Mesendoderm (in vitro differentiated cells): ENCODE measurements around the gene RNASE1.
A peak's percentile ranks its signal among the peaks of the same experiment; 100 is the strongest.
"Not testable (repeated sequence)": the region's sequence is repeated elsewhere in the genome, so short reads cannot be mapped to it uniquely, and the experiment has no call there.

Experiments
- DNase-seq: peaks from one replicate; pipeline ENCODE4 v3.0.0; 2013
- H2AK5ac ChIP-seq: 2 replicates; pipeline ENCODE4 v1.6.1; 2013; ENCODE audit warnings: low read length, inconsistent platforms
- H2BK120ac ChIP-seq: 2 replicates; pipeline ENCODE4 v1.6.1; 2013; ENCODE audit warnings: low read depth, mild to moderate bottlenecking, low read length, moderate library complexity, mixed read lengths
- H2BK15ac ChIP-seq: replicated peaks from 2 replicates; pipeline ENCODE4 v1.6.1; 2013; ENCODE audit warnings: low read depth, mild to moderate bottlenecking, moderate library complexity
- H2BK5ac ChIP-seq: 2 replicates; pipeline ENCODE4 v1.6.1; 2013; ENCODE audit warnings: low read length, inconsistent platforms
- H3K18ac ChIP-seq: 2 replicates; pipeline ENCODE4 v1.6.1; 2013; ENCODE audit warnings: mild to moderate bottlenecking, low read length, mixed read lengths
- H3K23ac ChIP-seq: one replicate; pipeline ENCODE4 v1.6.1; 2013; ENCODE audit warnings: low read length
- H3K27ac ChIP-seq: 2 replicates; pipeline ENCODE4 v1.5.1; 2013; ENCODE audit warnings: low read depth, mild to moderate bottlenecking, inconsistent platforms, low read length, moderate library complexity
- H3K27me3 ChIP-seq: 2 replicates; pipeline ENCODE4 v1.6.1; 2013; ENCODE audit warnings: low read length, control low read depth, mild to moderate bottlenecking, inconsistent platforms; ENCODE audit not compliant: insufficient read depth, poor library complexity
- H3K36me3 ChIP-seq: 2 replicates; pipeline ENCODE4 v1.6.1; 2013; ENCODE audit warnings: low read length, inconsistent platforms; ENCODE audit not compliant: control insufficient read depth, insufficient read depth
- H3K4ac ChIP-seq: one replicate; pipeline ENCODE4 v1.6.1; 2013; ENCODE audit warnings: low read depth, mild to moderate bottlenecking, low read length, moderate library complexity
- H3K4me1 ChIP-seq: 2 replicates; pipeline ENCODE4 v1.6.1; 2013; ENCODE audit warnings: low read depth, low read length, inconsistent platforms; ENCODE audit not compliant: control insufficient read depth
- H3K4me2 ChIP-seq: 2 replicates; pipeline ENCODE4 v1.6.1; 2013; ENCODE audit warnings: low read length
- H3K4me3 ChIP-seq: 2 replicates; pipeline ENCODE4 v1.5.1; 2013; ENCODE audit warnings: mild to moderate bottlenecking, low read length
- H3K56ac ChIP-seq: one replicate; pipeline ENCODE4 v1.6.1; 2013; ENCODE audit warnings: low read length
- H3K79me1 ChIP-seq: 2 replicates; pipeline ENCODE4 v1.6.1; 2013; ENCODE audit warnings: low read length, inconsistent platforms
- H3K79me2 ChIP-seq: 2 replicates; pipeline ENCODE4 v1.6.1; 2013; ENCODE audit warnings: mild to moderate bottlenecking, low read length; ENCODE audit not compliant: control insufficient read depth, insufficient read depth
- H3K9ac ChIP-seq: 2 replicates; pipeline ENCODE4 v1.6.1; 2013; ENCODE audit warnings: low read length, inconsistent platforms
- H4K5ac ChIP-seq: one replicate; pipeline ENCODE4 v1.6.1; 2013; ENCODE audit warnings: low read length
- H4K8ac ChIP-seq: one replicate; pipeline ENCODE4 v1.6.1; 2013; ENCODE audit warnings: low read depth, mild to moderate bottlenecking, control low read depth, low read length, moderate library complexity
- WGBS: extraction: QIAGEN DNeasy Blood & Tissue Kit; methylation state at CpG from one replicate; pipeline ENCODE4 v1.1.7; 2013; ENCODE audit warnings: low lambda C conversion rate, missing lambda C conversion rate; ENCODE audit not compliant: insufficient coverage; ENCODE audit errors: extremely low coverage; 5-methylcytosine and 5-hydroxymethylcytosine counted together

Gene RNASE1

DNA sequence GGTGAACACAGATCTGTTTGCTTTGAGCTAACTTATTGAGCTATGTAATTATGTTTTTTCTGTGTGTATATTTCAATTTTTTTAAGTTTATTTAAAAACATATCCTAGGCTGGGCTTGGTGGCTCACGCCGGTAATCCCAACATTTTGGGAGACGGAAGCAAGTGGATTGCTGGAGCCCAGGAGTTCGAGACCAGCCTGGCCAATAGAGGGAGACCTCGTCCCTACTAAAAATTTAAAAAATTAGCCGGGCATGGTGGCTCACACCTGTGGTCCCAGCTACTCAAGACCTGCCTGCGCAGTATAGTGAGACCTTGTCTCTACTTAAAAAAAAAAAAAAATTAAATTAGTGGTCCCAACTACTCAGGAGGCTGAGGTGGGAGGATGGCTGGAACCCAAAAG, 16.2 kb upstream of the RNASE1 start:
- H3K4me3 ChIP-seq = no peak overlapping the region
- no peak overlapping the region for H3K27ac ChIP-seq
- no peak overlapping the region for H4K8ac ChIP-seq
- H2BK120ac ChIP-seq = no peak overlapping the region
- no peak overlapping the region for H3K23ac ChIP-seq
- H3K4ac ChIP-seq = no peak overlapping the region
- no peak overlapping the region for H2AK5ac ChIP-seq
- no CpG with 5 or more reads among the region's 7 CpGs for WGBS
- no peak overlapping the region for H3K56ac ChIP-seq
- no peak overlapping the region for H2BK5ac ChIP-seq
- no peak overlapping the region for H3K4me2 ChIP-seq
- no peak overlapping the region for H3K9ac ChIP-seq
- H3K36me3 ChIP-seq = no peaks in the 10 kb centered on the region
- no peaks in the 10 kb centered on the region for H3K79me2 ChIP-seq
- peak; percentile 44 for DNase-seq
- no peaks in the 10 kb centered on the region for H3K79me1 ChIP-seq
- no peak overlapping the region for H2BK15ac ChIP-seq
- no peak overlapping the region for H4K5ac ChIP-seq
- no peaks in the 10 kb centered on the region for H3K27me3 ChIP-seq
- peaks cover 2% of the 10 kb centered on the region for H3K4me1 ChIP-seq
- no peak overlapping the region for H3K18ac ChIP-seq

GRCh38 chr14:20815946-20816345, 13.3 kb upstream of the RNASE1 start:
- not testable (repeated sequence) for H2BK15ac ChIP-seq, H3K36me3 ChIP-seq, H3K79me1 ChIP-seq, H2BK5ac ChIP-seq, H3K4me1 ChIP-seq, H3K9ac ChIP-seq, H2AK5ac ChIP-seq, H3K18ac ChIP-seq, H3K4me3 ChIP-seq, H3K27me3 ChIP-seq, H3K27ac ChIP-seq, H3K79me2 ChIP-seq, H3K23ac ChIP-seq, H2BK120ac ChIP-seq, H3K56ac ChIP-seq, H4K8ac ChIP-seq, H3K4me2 ChIP-seq, H4K5ac ChIP-seq, H3K4ac ChIP-seq
- peak; percentile 77 for DNase-seq
- WGBS = no CpG with 5 or more reads among the region's 3 CpGs

DNA sequence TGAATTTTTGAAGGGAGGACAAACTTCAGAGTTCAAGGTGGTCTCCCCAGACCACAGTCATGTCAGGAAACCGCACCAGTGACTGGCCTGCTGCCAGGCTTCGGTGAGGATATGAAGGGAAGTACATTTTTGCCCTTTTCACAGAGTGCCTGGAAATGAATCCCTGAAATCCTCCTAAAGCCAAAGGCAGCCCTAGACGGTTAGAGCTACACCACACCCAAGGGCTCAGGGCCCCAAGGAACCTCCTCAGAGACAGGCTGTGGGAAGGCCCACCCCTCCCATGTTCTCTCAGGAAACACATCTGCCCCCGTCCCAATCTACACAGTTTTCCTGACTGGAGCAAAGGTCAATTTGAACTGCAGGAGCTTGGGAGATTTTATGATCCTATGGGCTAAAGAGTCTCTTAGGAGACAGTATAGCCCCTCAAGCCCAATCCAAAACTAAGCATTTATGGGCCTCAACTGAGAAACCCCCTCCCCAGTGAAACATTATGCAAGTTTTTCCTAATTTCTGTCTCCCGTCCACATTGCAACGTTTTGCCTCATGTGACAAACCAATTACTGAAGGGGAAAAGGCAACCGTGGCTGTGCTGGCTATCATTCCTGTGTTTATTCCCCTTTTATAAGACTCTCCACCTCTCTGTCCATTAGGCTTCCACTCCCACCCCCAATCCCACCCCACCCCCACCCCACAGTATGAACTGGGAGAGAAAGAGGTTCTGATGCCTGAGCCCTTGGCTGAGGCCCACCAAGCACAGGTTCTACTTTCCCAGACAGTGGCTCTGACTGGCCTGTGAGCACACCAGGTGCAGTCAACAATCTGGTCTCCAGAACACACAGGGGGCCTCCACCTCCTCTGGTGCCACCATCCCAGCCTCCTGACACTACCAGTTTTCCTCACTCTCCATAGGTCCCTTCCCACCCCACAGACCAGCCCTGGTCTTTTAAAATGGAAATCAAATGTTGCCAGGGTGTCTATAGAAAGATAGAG, 9.6 kb upstream of the RNASE1 start:
- H3K4ac ChIP-seq = no peak overlapping the region
- no CpG with 5 or more reads among the region's 7 CpGs for WGBS
- H3K4me1 ChIP-seq = no peaks in the 10 kb centered on the region
- no peak overlapping the region for H3K4me3 ChIP-seq
- H3K79me1 ChIP-seq = no peaks in the 10 kb centered on the region
- H3K18ac ChIP-seq = no peak overlapping the region
- H3K9ac ChIP-seq = no peak overlapping the region
- no peak overlapping the region for H2BK5ac ChIP-seq
- no peak overlapping the region for H3K27ac ChIP-seq
- no peak overlapping the region for H3K4me2 ChIP-seq
- H2BK120ac ChIP-seq = no peak overlapping the region
- H3K23ac ChIP-seq = no peak overlapping the region
- no peak overlapping the region for H4K5ac ChIP-seq
- H3K79me2 ChIP-seq = no peaks in the 10 kb centered on the region
- no peak overlapping the region for H4K8ac ChIP-seq
- H3K56ac ChIP-seq = no peak overlapping the region
- no peak overlapping the region for H2BK15ac ChIP-seq
- no peak for DNase-seq
- no peaks in the 10 kb centered on the region for H3K27me3 ChIP-seq
- H2AK5ac ChIP-seq = no peak overlapping the region
- no peaks in the 10 kb centered on the region for H3K36me3 ChIP-seq

DNA sequence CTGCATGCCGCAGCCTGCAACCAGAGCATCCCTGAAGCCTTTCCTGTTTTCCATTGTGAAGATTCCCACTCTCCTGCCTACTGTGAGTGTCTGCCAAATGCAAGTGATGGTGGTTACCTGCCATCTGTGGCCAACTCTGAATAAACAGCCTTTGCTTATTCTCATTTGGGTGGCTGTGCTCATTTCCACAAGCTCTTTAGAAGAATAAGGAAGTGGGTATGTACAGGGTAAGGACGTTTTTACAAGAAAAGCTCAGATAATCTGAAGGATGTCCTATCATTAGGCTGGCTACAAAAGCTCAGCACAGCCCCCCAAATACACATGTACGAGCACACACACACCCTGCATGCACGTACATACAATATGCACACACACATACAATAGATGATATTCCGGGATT, 7.3 kb upstream of the RNASE1 start:
- Histone ChIP-seq H3K79me1 (no peaks in the 10 kb centered on the region), H3K23ac (no peak overlapping the region), H4K5ac (no peak overlapping the region), H3K27ac (no peak overlapping the region), H3K27me3 (no peaks in the 10 kb centered on the region), H3K4me3 (no peak overlapping the region), H2BK5ac (no peak overlapping the region), H3K36me3 (no peaks in the 10 kb centered on the region), H3K18ac (no peak overlapping the region), H2BK15ac (no peak overlapping the region), H4K8ac (no peak overlapping the region), H3K4ac (no peak overlapping the region), H3K4me2 (no peak overlapping the region), H2AK5ac (no peak overlapping the region), H3K79me2 (no peaks in the 10 kb centered on the region), H3K4me1 (no peaks in the 10 kb centered on the region), H3K56ac (no peak overlapping the region), H3K9ac (no peak overlapping the region), H2BK120ac (no peak overlapping the region)
- WGBS = no CpG with 5 or more reads among the region's 5 CpGs
- DNase-seq = no peak

DNA sequence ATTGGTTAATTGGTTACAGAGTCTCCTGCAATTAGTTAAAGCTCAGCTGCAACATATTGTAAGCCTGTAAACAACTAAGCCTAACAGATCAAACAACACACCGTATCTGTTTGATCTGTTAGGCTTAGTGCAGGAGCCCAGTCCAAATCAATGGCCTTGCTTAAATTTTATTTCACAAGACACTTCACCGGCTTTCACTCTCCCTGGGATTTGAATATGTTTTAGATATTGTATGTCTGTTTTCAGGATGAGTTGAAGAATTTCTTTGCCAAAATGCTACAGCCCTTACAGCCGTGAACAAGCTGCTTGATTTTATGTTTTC, 5.5 kb upstream of the RNASE1 start:
- H3K9ac ChIP-seq = no peak overlapping the region
- no peak overlapping the region for H2AK5ac ChIP-seq
- H3K18ac ChIP-seq = no peak overlapping the region
- no peaks in the 10 kb centered on the region for H3K36me3 ChIP-seq
- H2BK5ac ChIP-seq = no peak overlapping the region
- no peak overlapping the region for H4K8ac ChIP-seq
- no peak for DNase-seq
- no peak overlapping the region for H3K23ac ChIP-seq
- no peak overlapping the region for H3K56ac ChIP-seq
- no peaks in the 10 kb centered on the region for H3K27me3 ChIP-seq
- no peak overlapping the region for H2BK15ac ChIP-seq
- H4K5ac ChIP-seq = no peak overlapping the region
- WGBS = no CpG with 5 or more reads among the region's 3 CpGs
- no peak overlapping the region for H3K27ac ChIP-seq
- no peak overlapping the region for H3K4me3 ChIP-seq
- no peak overlapping the region for H3K4me2 ChIP-seq
- H3K4me1 ChIP-seq = no peaks in the 10 kb centered on the region
- H3K79me2 ChIP-seq = no peaks in the 10 kb centered on the region
- H3K79me1 ChIP-seq = no peaks in the 10 kb centered on the region
- no peak overlapping the region for H3K4ac ChIP-seq
- H2BK120ac ChIP-seq = no peak overlapping the region
